GM10847 (cell line): ENCODE results near the gene BIN1.

ENCODE experiments used
- POLR2A ChIP-seq: IDR thresholded peaks from 2 replicates; pipeline ENCODE4 v1.6.1; 2011; ENCODE audit not compliant: insufficient read length; ENCODE audit errors: extremely low read depth

The BIN1 gene

GRCh38 chr2:127007652-127008051 is 99.3 kb downstream of the BIN1 start:
- TF ChIP-seq POLR2A: no peak

GRCh38 chr2:127006962-127007361 is 100.0 kb downstream of the BIN1 start:
- no peak for TF ChIP-seq POLR2A

- TF ChIP-seq POLR2A: no peak
These were observed 101.9 kb downstream of the BIN1 start for GRCh38 chr2:127004893-127005600.

- no peak for TF ChIP-seq POLR2A
These were observed 103.7 kb downstream of the BIN1 start for GRCh38 chr2:127003070-127003800.

- no peak for TF ChIP-seq POLR2A
These were observed 105.2 kb downstream of the BIN1 start for GRCh38 chr2:127001751-127002150.

GRCh38 chr2:127000937-127001336 is 106.0 kb downstream of the BIN1 start:
- TF ChIP-seq POLR2A: no peak

GRCh38 chr2:127000194-127000593 is 106.8 kb downstream of the BIN1 start:
- TF ChIP-seq POLR2A: no peak

GRCh38 chr2:126999106-126999756 is 107.7 kb downstream of the BIN1 start:
- TF ChIP-seq POLR2A: no peak

- no peak for TF ChIP-seq POLR2A
These were observed 108.5 kb downstream of the BIN1 start for GRCh38 chr2:126998486-126998885.
